ENCODE measurements around the gene ALDH3B1.
A peak's percentile ranks its signal among the peaks of the same experiment; 100 is the strongest.

The ALDH3B1 gene

GRCh38 chr11:68031144-68031464 lies 21.0 kb downstream of the ALDH3B1 start:
- DNase-seq (ENCODE audit: low read depth), result no peak

GRCh38 chr11:68032003-68032402 lies 21.9 kb downstream of the ALDH3B1 start:
- no peak for DNase-seq (ENCODE audit: low read depth)

- no peak for DNase-seq (ENCODE audit: low read depth)
These were observed 23.0 kb downstream of the ALDH3B1 start for GRCh38 chr11:68032997-68033707.

GRCh38 chr11:68033708-68034045 lies 23.6 kb downstream of the ALDH3B1 start:
- DNase-seq (ENCODE audit: low read depth), result no peak

GRCh38 chr11:68035266-68035876 lies 25.2 kb downstream of the ALDH3B1 start:
- no peak for DNase-seq (ENCODE audit: low read depth)

GRCh38 chr11:68036141-68036716 lies 26.1 kb downstream of the ALDH3B1 start:
- no peak for DNase-seq (ENCODE audit: low read depth)

GRCh38 chr11:68036717-68037239 lies 26.7 kb downstream of the ALDH3B1 start:
- DNase-seq (ENCODE audit: low read depth), result no peak

GRCh38 chr11:68037411-68038225 lies 27.5 kb downstream of the ALDH3B1 start:
- no peak for DNase-seq (ENCODE audit: low read depth)

- DNase-seq (ENCODE audit: low read depth), result no peak
These were observed 28.1 kb downstream of the ALDH3B1 start for GRCh38 chr11:68038226-68038717.

- DNase-seq (ENCODE audit: low read depth), result peak; percentile 72
These were observed 28.8 kb downstream of the ALDH3B1 start, which contains the start of gene TCIRG1 for GRCh38 chr11:68038718-68039525. Gene TCIRG1 (plus strand): TSS chr11:68039025. CDS start chr11:68041272, 2,247 bp downstream.

- DNase-seq (ENCODE audit: low read depth), result no peak
These were observed 29.5 kb downstream of the ALDH3B1 start for GRCh38 chr11:68039526-68040086.

- DNase-seq (ENCODE audit: low read depth), result peak; percentile 52
These were observed 30.2 kb downstream of the ALDH3B1 start for GRCh38 chr11:68040101-68040956.

- DNase-seq (ENCODE audit: low read depth), result no peak
These were observed 30.9 kb downstream of the ALDH3B1 start for GRCh38 chr11:68040957-68041591.

- no peak for DNase-seq (ENCODE audit: low read depth)
These were observed 31.6 kb downstream of the ALDH3B1 start for GRCh38 chr11:68041617-68042218.

- DNase-seq (ENCODE audit: low read depth), result no peak
These were observed 32.3 kb downstream of the ALDH3B1 start for GRCh38 chr11:68042219-68043028.

- no peak for DNase-seq (ENCODE audit: low read depth)
These were observed 32.9 kb downstream of the ALDH3B1 start for GRCh38 chr11:68043029-68043348.

GRCh38 chr11:68043349-68044144 lies 33.4 kb downstream of the ALDH3B1 start:
- DNase-seq (ENCODE audit: low read depth), result no peak
